Panc1 (cell line): ENCODE results near the gene PTPRE. TPM values are rescaled to one million over a fixed set of nuclear protein-coding genes. Genes with fewer than 3 reads are reported as not detected.

Experiments used
- ATAC-seq: fragments of 200-7000 bp; cut with Tn5 transposase; 2 replicates; pipeline ENCODE4 v1.9.1; 2020; ENCODE audit warnings: mild to moderate bottlenecking, moderate library complexity
- BruUV-seq: library from RNA; stranded (reverse); fragments of 400-500 nt; replicated peaks from 2 replicates; lab custom pipeline; 2021; lab: Mats Ljungman, UMichigan
- CTCF ChIA-PET: fragments of 300-600 bp; sonication (Branson Sonifier 250); formaldehyde crosslinking; loops from one replicate; lab custom pipeline; 2022; ENCODE audit warnings: antibody characterized with exemption; lab: Charles Lee
- POLR2A ChIA-PET: fragments of 300-600 bp; sonication (Branson Sonifier 250); formaldehyde crosslinking; loops from one replicate; lab custom pipeline; 2022; ENCODE audit warnings: antibody characterized with exemption; lab: Charles Lee
- DNase-seq: peaks from one replicate; pipeline ENCODE4 v3.0.0-alpha.2; 2010; ENCODE audit warnings: low read depth, low spot score
- H3K27ac ChIP-seq: 2 replicates; pipeline ENCODE4 v1.5.1; 2011; ENCODE audit warnings: mild to moderate bottlenecking, low read length, inconsistent platforms
- H3K27me3 ChIP-seq: fragments of 200-500 bp; sonication (Bioruptor generic); 2 replicates; pipeline ENCODE4 v1.6.0; 2014; ENCODE audit warnings: low read length, inconsistent platforms; ENCODE audit not compliant: control insufficient read depth, insufficient read depth
- H3K36me3 ChIP-seq: fragments of 200-500 bp; sonication (Bioruptor generic); 2 replicates; pipeline ENCODE4 v1.5.1; 2014; ENCODE audit warnings: inconsistent platforms, mild to moderate bottlenecking, low read length, moderate library complexity; ENCODE audit not compliant: control insufficient read depth, insufficient read depth
- H3K4me1 ChIP-seq: 2 replicates; pipeline ENCODE4 v1.5.1; 2011; ENCODE audit warnings: inconsistent platforms, mild to moderate bottlenecking, low read length, moderate library complexity; ENCODE audit not compliant: control insufficient read depth, insufficient read depth
- H3K4me3 ChIP-seq, 2 experiments: 2 replicates each; pipeline ENCODE4 v1.5.1; 2011 to 2012; ENCODE audit warnings: low read depth in 2 of 2, low read length in 2 of 2, mild to moderate bottlenecking in 2 of 2, inconsistent platforms in 1 of 2, moderate library complexity in 1 of 2
- H3K9me3 ChIP-seq: fragments of 200-500 bp; sonication (Bioruptor generic); 2 replicates; pipeline ENCODE4 v1.5.1; 2014; ENCODE audit warnings: low read depth, mild to moderate bottlenecking, inconsistent platforms, low read length, moderate library complexity; ENCODE audit not compliant: control insufficient read depth, insufficient read depth
- CTCF ChIP-seq: fragments of 450-650 bp; IDR thresholded peaks from 2 replicates; pipeline ENCODE4 v1.5.1; 2017; ENCODE audit warnings: mild to moderate bottlenecking
- POLR2AphosphoS5 ChIP-seq: IDR thresholded peaks from 2 replicates; pipeline ENCODE4 v1.6.1; 2012; ENCODE audit warnings: mild to moderate bottlenecking, low read depth, low read length, moderate library complexity
- SIN3A ChIP-seq: IDR thresholded peaks from 2 replicates; pipeline ENCODE4 v1.6.1; 2012; ENCODE audit warnings: low read depth, mild to moderate bottlenecking, low read length, moderate library complexity, borderline replicate concordance; ENCODE audit not compliant: insufficient read depth
- TCF7L2 ChIP-seq: IDR thresholded peaks from 2 replicates; pipeline ENCODE4 v1.6.1; 2011; ENCODE audit warnings: mild to moderate bottlenecking, low read depth, low read length, inconsistent platforms
- in situ Hi-C: cut with HindIII; loops from 2 replicates; pipeline ENCODE4 v1.10.0; 2016; ENCODE audit warnings: low sequenced_read_pairs, low pct_unique_long_range_greater_than_20kb
- intact Hi-C: fragments of 100-400 bp; cut with micrococcal nuclease; formaldehyde crosslinking; loops from one replicate; pipeline ENCODE4 v1.10.0; 2022; ENCODE audit not compliant: unreplicated experiment
- total RNA-seq: library from RNA; stranded (reverse); gene quantifications from one replicate; pipeline ENCODE4 v1.2.1, GENCODE V29; 2021; ENCODE audit not compliant: unreplicated experiment
- TF ChIP-seq, protein P1 (sequence below), 2 experiments: IDR thresholded peaks; 2 replicates each; pipeline ENCODE4 v1.6.1; 2011 to 2012; ENCODE audit warnings: low read depth in 2 of 2, control low read depth in 1 of 2, low read length in 1 of 2, mild to moderate bottlenecking in 1 of 2, moderate library complexity in 1 of 2; ENCODE audit not compliant: insufficient read depth in 1 of 2

The PTPRE gene
- total RNA-seq, 1 experiment from 2014 or later: 0.44 TPM

GRCh38 chr10:128025437-128025836, 118.5 kb downstream of the PTPRE start:
- Histone ChIP-seq H3K27ac (no peak overlapping the region), H3K4me1 (no peaks in the 10 kb centered on the region), H3K27me3 (peaks cover 4% of the 10 kb centered on the region; the same call in 1 of the 2 replicates), H3K36me3 (no peaks in the 10 kb centered on the region), H3K9me3 (no peaks in the 10 kb centered on the region), H3K4me3 (no peak overlapping the region)
- POLR2A ChIA-PET: interaction anchor here (0.5 kb wide), 1 partner anchor 101 kb away, joined by 10 read pairs; no protein-coding TSS in a partner anchor
- intact Hi-C loops: no loop called here
- TF ChIP-seq POLR2AphosphoS5 (no peak), CTCF (no peak), SIN3A (no peak), TCF7L2 (no peak)
- TF ChIP-seq, protein P1, sequence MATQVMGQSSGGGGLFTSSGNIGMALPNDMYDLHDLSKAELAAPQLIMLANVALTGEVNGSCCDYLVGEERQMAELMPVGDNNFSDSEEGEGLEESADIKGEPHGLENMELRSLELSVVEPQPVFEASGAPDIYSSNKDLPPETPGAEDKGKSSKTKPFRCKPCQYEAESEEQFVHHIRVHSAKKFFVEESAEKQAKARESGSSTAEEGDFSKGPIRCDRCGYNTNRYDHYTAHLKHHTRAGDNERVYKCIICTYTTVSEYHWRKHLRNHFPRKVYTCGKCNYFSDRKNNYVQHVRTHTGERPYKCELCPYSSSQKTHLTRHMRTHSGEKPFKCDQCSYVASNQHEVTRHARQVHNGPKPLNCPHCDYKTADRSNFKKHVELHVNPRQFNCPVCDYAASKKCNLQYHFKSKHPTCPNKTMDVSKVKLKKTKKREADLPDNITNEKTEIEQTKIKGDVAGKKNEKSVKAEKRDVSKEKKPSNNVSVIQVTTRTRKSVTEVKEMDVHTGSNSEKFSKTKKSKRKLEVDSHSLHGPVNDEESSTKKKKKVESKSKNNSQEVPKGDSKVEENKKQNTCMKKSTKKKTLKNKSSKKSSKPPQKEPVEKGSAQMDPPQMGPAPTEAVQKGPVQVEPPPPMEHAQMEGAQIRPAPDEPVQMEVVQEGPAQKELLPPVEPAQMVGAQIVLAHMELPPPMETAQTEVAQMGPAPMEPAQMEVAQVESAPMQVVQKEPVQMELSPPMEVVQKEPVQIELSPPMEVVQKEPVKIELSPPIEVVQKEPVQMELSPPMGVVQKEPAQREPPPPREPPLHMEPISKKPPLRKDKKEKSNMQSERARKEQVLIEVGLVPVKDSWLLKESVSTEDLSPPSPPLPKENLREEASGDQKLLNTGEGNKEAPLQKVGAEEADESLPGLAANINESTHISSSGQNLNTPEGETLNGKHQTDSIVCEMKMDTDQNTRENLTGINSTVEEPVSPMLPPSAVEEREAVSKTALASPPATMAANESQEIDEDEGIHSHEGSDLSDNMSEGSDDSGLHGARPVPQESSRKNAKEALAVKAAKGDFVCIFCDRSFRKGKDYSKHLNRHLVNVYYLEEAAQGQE (IDR thresholded peaks at IDR 0.05; ENCODE audit: insufficient read depth in 1 of 2, low read depth in 2 of 2, low read length in 1 of 2): no peak
- in situ Hi-C loops: no loop called here
- no peak for DNase-seq
- CTCF ChIA-PET: no interaction called here
- no TSS peak for BruUV-seq
- ATAC-seq: no peak

- TF ChIP-seq CTCF: no peak
- no peak for TF ChIP-seq POLR2AphosphoS5
- no peak for TF ChIP-seq TCF7L2
- ATAC-seq (no peak), DNase-seq (no peak)
- intact Hi-C loops (no loop called here), in situ Hi-C loops (no loop called here)
- H3K4me3 ChIP-seq: no peak overlapping the region
- no peaks in the 10 kb centered on the region for H3K4me1 ChIP-seq
- ChIA-PET POLR2A (no interaction called here), CTCF (no interaction called here)
- H3K9me3 ChIP-seq: no peaks in the 10 kb centered on the region
- peaks cover 4% of the 10 kb centered on the region; the same call in 1 of the 2 replicates for H3K27me3 ChIP-seq
- H3K36me3 ChIP-seq: no peaks in the 10 kb centered on the region
- no peak overlapping the region for H3K27ac ChIP-seq
- BruUV-seq: no TSS peak
These were observed 119.0 kb downstream of the PTPRE start for GRCh38 chr10:128025951-128026350.
